Activated CD4-positive, alpha-beta T cell treated with anti-CD3 and anti-CD28 coated beads, Interleukin-2, amount 10 ng/mL, durations not matched to agents 24 days and 14 days (primary cell): Measurements from ENCODE around the gene SCNN1B. TPM values are rescaled to one million over a fixed set of nuclear protein-coding genes. Genes with fewer than 3 reads are reported as not detected.
"Not testable (repeated sequence)": the region's sequence is repeated elsewhere in the genome, so short reads cannot be mapped to it uniquely, and the experiment has no call there.

Experiments used
- DNase-seq: peaks from one replicate; pipeline ENCODE4 v3.0.0; 2022
- H3K27ac Mint-ChIP-seq: one replicate; pipeline ENCODE4 v1.8.0; 2022; ENCODE audit warnings: mild to moderate bottlenecking, mixed read lengths
- H3K27me3 Mint-ChIP-seq: one replicate; pipeline ENCODE4 v1.8.0; 2022; ENCODE audit warnings: mixed read lengths
- H3K36me3 Mint-ChIP-seq: one replicate; pipeline ENCODE4 v1.8.0; 2022; ENCODE audit warnings: low read depth, mild to moderate bottlenecking, mixed read lengths
- H3K4me1 Mint-ChIP-seq: one replicate; pipeline ENCODE4 v1.8.0; 2021; ENCODE audit warnings: mixed read lengths
- H3K4me3 Mint-ChIP-seq: one replicate; pipeline ENCODE4 v1.8.0; 2022; ENCODE audit warnings: mild to moderate bottlenecking, moderate library complexity, mixed read lengths
- H3K9me3 Mint-ChIP-seq: one replicate; pipeline ENCODE4 v1.8.0; 2021; ENCODE audit warnings: mixed read lengths
- intact Hi-C: fragments of 100-400 bp; cut with micrococcal nuclease; formaldehyde crosslinking; loops from one replicate; pipeline ENCODE4 v1.15.1; 2023
- total RNA-seq: library from RNA; stranded (reverse); gene quantifications from 2 replicates; pipeline ENCODE4 v1.2.3, GENCODE V29; 2022

SCNN1B gene
- total RNA-seq, 1 donor from 2014 or later: not detected

DNA sequence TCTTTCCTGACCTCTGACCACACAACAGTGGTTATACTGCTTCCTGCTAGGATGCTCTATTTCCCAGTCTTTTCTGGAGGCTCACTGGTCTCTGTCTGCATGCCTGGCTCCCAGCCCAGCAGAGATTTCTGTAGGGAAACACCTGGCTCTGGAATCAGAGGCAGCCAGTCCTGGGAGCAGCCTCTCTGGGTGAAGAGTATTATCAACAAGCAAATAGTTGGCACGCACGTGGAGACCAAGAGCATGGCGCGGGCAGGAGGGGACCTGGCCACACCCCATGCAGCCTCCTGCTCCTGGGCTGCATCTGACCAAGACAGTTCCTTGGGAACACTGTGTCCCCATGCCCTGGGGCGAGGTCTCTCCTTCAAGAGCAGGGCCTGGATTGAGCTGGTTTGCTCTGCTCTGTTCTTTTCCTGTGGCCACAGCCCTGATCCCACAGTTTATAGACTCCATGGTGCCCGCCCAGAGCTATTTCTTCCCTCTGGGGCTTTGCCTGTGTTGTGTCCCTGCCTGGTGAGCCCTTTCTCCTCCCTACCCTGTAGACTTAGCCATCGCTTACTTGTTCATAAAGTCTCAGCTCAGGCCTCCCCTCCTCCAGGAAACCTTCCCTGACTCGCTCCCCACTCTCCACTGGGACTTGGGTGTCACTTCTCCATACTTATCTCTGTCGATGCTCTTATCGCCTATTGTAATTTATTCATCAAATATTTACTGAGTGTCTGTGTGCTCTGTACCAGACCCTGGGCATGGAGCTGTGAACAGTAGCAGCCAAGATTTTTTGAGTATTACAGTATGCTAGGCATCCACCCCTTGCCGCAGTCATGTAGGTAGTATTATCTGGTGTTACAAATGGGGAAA, 60.6 kb downstream of the SCNN1B start:
- Mint-ChIP-seq H3K4me1 (peaks cover 4% of the 10 kb centered on the region), H3K27ac (no peak overlapping the region), H3K4me3 (no peak overlapping the region), H3K36me3 (no peaks in the 10 kb centered on the region), H3K27me3 (no peaks in the 10 kb centered on the region), H3K9me3 (no peaks in the 10 kb centered on the region)
- DNase-seq: no peak
- intact Hi-C loops: no loop called here

DNA sequence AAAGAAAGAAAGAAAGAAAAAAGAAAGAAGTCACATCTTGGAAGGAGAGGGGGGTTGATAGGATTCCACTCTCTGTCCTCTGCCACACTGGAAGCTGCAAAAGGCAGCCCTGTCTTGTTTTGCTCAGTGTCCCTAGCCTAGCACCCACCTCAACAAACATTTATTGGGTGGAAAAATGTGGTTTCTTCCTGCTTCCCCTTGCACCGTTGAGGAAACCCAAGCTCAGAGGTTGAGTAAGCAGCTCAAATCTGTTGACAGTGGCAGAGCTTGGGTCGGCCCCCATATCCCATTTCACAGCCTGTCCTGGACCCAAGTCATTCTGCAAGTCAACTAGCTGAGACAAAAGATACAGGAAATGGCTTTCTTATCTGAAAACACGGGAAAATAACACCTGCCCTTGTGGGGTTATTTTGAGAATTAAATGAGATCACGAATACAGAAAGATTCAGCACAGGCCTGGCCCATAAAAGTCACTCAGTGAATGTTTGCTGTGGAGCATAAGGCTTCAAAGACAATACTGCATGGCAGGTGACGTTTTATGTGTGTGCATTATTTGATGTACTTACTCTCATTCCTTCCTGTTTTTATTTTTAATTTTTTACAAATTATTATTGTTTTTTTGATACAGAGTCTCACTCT, 63.6 kb downstream of the SCNN1B start:
- no peak overlapping the region for H3K4me3 Mint-ChIP-seq
- intact Hi-C loops: no loop called here
- H3K27ac Mint-ChIP-seq: no peak overlapping the region
- peak; percentile 58 for DNase-seq
- no peaks in the 10 kb centered on the region for H3K27me3 Mint-ChIP-seq
- peaks cover 4% of the 10 kb centered on the region for H3K4me1 Mint-ChIP-seq
- H3K36me3 Mint-ChIP-seq: no peaks in the 10 kb centered on the region
- no peaks in the 10 kb centered on the region for H3K9me3 Mint-ChIP-seq

DNA sequence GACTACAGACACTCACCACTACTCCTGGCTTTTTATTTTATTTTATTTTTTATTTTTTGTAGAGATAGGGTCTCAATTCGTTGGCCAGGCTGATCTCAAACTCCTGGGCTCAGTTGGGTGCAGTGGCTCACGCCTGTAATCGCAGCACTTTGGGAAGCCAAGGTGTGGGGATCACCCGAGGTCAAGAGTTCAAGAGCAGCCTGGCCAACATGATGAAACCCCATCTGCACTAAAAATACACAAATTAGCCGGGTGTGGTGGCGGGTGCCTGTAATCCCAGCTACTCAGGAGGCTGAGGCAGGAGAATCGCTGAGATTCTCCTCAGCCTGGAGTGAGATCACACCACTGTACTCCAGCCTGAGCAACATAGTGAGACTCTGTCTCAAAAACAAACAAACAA, 64.2 kb downstream of the SCNN1B start:
- H3K27ac Mint-ChIP-seq, H3K4me1 Mint-ChIP-seq, H3K4me3 Mint-ChIP-seq, H3K9me3 Mint-ChIP-seq, H3K27me3 Mint-ChIP-seq, DNase-seq, intact Hi-C loops, H3K36me3 Mint-ChIP-seq: not testable (repeated sequence)

DNA sequence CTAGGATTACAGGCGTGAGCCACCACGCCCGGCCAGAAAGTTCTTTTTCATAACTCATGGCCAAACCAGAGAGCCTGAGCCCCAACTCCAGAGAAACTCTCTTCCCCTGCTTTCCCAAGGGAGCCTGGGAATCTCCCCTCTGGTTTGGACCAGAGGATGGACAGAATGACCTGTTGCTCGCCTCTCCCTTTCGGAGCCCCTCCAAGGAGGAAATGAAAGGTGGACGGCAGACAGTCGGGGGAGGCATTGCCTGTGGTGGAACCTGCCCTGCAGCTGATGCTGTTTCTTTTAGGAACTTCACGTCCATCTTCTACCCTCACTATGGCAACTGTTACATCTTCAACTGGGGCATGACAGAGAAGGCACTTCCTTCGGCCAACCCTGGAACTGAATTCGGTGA, 65.5 kb downstream of the SCNN1B start:
- no peaks in the 10 kb centered on the region for H3K27me3 Mint-ChIP-seq
- intact Hi-C loops: no loop called here
- no peaks in the 10 kb centered on the region for H3K9me3 Mint-ChIP-seq
- no peak for DNase-seq
- H3K4me3 Mint-ChIP-seq: no peak overlapping the region
- H3K4me1 Mint-ChIP-seq: peaks cover 4% of the 10 kb centered on the region
- no peaks in the 10 kb centered on the region for H3K36me3 Mint-ChIP-seq
- H3K27ac Mint-ChIP-seq: no peak overlapping the region

DNA sequence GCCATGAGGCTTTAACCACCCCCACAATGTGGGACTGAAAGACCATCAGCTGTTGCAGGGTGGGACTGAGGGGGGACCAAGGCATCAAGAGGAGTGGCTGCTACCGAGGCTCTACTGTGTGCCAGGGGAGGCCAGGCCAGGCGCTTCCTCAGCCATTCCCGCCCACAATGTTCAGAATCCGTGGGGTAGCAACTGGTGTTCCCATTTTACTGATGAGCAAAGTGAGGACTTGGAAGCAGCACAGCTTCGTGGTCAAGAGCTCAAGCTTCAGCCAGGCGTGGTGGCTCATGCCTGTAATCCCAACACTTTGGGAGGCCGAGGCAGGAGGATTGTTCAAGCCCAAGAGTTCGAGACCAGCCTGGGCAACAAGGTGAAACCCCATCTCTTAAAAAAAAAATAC, 65.9 kb downstream of the SCNN1B start:
- intact Hi-C loops: no loop called here
- Mint-ChIP-seq H3K9me3 (no peaks in the 10 kb centered on the region), H3K27me3 (no peaks in the 10 kb centered on the region), H3K36me3 (no peaks in the 10 kb centered on the region), H3K4me3 (no peak overlapping the region), H3K27ac (no peak overlapping the region), H3K4me1 (peaks cover 4% of the 10 kb centered on the region)
- no peak for DNase-seq

DNA sequence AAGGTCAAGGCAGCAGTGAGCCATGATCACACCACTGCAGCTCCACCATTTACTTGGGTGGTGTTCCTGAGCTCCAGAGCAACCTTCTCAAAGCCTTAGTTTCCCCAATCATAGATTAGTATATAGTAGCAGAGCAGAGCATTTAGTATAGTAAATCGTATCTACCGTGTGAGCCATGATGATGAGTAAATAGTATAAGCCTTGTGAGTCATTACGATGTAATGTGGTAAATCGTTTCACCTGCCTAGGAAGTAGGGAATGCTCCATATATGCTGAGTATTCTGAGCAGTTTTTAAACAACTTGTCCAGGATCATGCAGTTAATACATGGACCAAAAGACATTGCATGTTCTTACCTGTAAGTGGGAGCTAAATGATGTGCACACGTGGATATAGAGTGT, 66.4 kb downstream of the SCNN1B start:
- no peak overlapping the region for H3K4me3 Mint-ChIP-seq
- intact Hi-C loops: no loop called here

DNA sequence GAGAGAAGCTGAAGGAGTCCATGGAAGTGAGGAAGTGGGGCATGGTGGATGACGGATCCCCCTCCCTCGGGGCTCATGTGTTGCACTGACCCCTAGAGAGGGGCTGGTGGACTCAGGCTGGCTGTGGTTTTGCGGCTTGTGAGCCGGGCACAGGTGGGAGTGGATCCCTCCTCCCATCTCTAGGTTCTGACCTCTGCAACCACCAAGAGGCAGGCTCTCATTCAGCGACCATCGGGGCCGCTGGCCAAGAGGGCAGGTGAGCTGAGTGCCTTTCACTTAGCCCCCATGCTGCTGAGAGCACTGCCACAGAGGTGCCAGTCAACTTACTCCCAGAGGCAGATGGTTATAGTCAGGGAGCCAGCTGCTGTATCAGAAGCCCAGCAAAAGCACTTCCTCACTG, 67.3 kb downstream of the SCNN1B start:
- Mint-ChIP-seq H3K36me3 (no peaks in the 10 kb centered on the region), H3K27me3 (no peaks in the 10 kb centered on the region), H3K4me1 (peaks cover 4% of the 10 kb centered on the region), H3K4me3 (no peak overlapping the region), H3K27ac (no peak overlapping the region), H3K9me3 (no peaks in the 10 kb centered on the region)
- DNase-seq: no peak
- intact Hi-C loops: no loop called here

More for the DNA sequence above, 66.4 kb downstream of the SCNN1B start:
- Mint-ChIP-seq H3K36me3 (no peaks in the 10 kb centered on the region), H3K9me3 (no peaks in the 10 kb centered on the region), H3K27me3 (no peaks in the 10 kb centered on the region), H3K4me1 (peaks cover 4% of the 10 kb centered on the region), H3K27ac (no peak overlapping the region)
- no peak for DNase-seq

DNA sequence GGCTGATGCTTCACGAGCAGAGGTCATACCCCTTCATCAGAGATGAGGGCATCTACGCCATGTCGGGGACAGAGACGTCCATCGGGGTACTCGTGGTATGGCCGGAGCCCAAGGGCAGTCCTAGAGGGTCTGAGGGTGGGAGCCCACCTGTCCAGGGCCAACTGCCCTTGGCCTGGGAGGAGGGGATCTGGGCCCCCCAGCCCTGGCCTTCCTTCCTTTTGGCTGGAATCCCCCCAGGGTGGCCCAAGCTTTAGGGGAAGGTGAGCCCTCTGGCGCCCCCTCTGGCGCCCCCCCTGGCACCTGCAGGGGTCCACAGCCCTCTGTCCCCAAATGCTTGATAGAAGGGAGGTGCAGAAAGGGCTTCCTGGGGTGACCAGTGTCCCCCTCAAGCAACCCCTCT, 69.3 kb downstream of the SCNN1B start:
- H3K27ac Mint-ChIP-seq: no peak overlapping the region
- no peaks in the 10 kb centered on the region for H3K36me3 Mint-ChIP-seq
- H3K4me3 Mint-ChIP-seq: no peak overlapping the region
- intact Hi-C loops: no loop called here
- no peaks in the 10 kb centered on the region for H3K4me1 Mint-ChIP-seq
- H3K27me3 Mint-ChIP-seq: no peaks in the 10 kb centered on the region
- H3K9me3 Mint-ChIP-seq: no peaks in the 10 kb centered on the region
- no peak for DNase-seq

DNA sequence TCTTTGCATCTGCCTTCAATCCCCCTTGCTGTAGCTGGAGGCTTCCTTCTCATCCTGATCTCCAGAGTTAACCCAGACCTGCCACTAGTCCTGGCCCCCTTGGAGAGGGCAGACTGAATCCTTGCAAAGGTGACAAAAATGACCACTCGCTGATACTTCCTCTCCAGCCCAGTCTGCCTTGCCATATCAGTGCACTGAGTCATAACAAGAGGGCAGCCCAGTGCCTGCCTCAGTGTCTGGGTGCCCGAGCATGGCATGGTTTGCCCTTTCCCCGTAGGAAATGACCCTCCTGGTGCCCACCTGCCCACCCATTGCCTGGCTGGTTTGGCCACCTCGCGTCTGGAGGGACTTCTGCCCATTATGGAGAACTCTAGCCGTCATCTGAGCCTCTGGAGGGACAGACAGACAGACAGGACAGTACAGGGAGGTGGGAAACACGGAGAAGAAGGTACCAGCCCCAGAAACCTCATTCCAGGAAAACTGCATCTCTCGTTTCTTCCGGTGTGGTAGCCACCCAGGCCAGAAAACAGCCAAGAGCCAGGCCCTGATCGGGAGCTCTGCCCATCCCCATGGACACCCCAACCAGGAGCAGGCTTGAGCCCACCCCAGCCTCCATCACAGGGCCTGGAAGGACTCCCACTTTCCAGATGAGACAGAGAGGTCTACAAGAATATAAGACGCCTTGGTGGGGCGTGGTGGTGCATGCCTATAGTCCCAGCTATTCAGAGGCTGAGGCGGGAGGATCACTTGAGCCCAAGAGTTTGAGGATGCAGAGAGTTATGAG, 71.5 kb downstream of the SCNN1B start:
- no peaks in the 10 kb centered on the region for H3K27me3 Mint-ChIP-seq
- H3K4me1 Mint-ChIP-seq: no peaks in the 10 kb centered on the region
- no peaks in the 10 kb centered on the region for H3K9me3 Mint-ChIP-seq
- H3K27ac Mint-ChIP-seq: no peak overlapping the region
- intact Hi-C loops: no loop called here
- no peak for DNase-seq
- H3K36me3 Mint-ChIP-seq: no peaks in the 10 kb centered on the region
- H3K4me3 Mint-ChIP-seq: no peak overlapping the region

DNA sequence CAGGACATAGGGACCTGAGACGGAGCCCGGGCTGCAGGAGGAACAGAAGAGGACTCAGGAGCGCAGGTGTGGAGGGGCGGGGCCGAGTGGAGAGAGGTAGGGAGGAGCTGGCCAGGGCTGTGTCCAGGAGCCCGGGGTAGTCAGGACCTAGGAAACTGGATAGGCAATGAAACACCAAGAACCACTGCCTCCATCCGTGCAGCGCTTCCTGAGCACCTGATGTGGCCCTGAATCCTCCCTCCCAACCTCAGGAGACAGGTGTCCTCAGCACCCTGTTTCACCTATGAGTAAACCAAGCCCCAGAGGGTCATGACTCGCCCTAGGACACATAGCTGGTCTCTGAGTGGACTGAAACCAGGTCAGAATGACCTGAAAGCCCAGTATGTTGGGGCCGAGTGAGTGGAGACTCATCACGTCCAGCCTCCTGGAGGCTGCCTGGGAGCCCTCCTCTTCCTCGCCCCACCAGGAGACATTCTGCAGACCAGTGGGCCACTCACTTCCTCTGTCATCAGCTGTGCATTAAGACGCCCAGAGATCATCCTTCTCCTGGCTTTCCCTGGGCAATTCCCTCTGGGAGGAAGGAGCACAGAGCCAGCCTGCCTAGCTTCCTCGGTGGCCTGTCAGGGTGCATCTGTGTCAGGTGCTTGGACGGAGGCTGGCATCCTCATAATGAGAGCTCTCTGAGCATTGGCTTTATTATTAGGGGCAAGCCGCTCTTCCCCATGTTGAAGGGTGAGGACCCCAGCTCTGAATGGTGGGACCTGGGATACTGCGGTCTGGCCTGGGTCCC, 72.8 kb downstream of the SCNN1B start:
- Mint-ChIP-seq H3K36me3 (no peaks in the 10 kb centered on the region), H3K4me3 (no peak overlapping the region), H3K27me3 (no peaks in the 10 kb centered on the region), H3K9me3 (no peaks in the 10 kb centered on the region), H3K4me1 (no peaks in the 10 kb centered on the region), H3K27ac (no peak overlapping the region)
- intact Hi-C loops: no loop called here
- no peak for DNase-seq

DNA sequence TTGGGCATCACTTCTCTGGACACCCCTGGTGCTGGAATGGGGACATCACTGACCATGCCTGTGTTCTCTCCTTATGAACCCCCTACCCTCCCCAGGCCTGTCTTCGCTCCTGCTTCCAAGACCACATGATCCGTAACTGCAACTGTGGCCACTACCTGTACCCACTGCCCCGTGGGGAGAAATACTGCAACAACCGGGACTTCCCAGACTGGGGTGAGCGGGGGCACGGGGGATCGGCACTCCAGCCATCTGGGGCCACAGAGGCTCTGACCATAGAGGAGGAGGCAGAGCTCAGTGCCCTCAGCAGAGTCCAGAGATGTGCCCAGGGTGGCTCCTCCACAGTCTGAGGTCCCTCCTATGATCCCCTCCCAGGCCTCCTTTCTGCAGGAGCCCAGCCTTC, 73.5 kb downstream of the SCNN1B start:
- no peak for DNase-seq
- no peaks in the 10 kb centered on the region for H3K27me3 Mint-ChIP-seq
- H3K9me3 Mint-ChIP-seq: no peaks in the 10 kb centered on the region
- no peaks in the 10 kb centered on the region for H3K36me3 Mint-ChIP-seq
- no peaks in the 10 kb centered on the region for H3K4me1 Mint-ChIP-seq
- H3K27ac Mint-ChIP-seq: no peak overlapping the region
- intact Hi-C loops: no loop called here
- no peak overlapping the region for H3K4me3 Mint-ChIP-seq

DNA sequence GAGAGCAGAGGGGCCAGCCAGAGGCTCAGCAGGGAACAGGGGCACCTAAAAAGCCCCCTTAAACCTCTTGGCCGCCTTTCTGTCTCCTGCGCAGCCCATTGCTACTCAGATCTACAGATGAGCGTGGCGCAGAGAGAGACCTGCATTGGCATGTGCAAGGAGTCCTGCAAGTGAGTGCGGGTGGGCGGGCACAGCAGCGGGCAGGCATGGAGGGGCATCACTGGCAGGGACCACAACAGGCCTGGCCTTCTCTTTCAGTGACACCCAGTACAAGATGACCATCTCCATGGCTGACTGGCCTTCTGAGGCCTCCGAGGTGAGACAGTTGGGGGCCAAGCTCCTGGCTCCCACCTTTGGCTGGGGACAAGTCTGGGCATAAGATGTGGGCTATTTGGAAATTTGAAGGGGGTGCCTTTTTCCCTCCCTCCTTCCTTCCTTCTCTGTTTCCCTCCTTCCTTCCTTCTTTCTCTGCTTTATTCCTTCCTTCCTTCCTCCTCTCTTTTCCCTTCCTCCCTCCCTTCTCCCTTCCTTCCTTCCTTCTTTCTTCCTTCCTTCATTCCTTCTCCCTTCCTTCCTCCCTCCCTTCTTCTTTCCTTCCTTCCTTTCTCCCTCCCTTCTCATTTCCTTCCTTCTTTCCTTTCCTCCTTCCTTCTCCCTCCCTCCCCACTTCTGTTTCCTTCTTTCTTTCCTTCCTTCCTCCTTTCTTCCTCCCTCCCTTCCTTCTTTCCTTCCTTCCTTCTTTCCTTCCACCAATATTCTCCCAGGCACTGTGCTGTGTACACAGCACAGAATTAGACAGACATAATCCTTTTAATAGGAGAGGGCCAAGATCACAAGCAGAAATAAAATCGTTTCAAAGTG, 75.2 kb downstream of the SCNN1B start:
- intact Hi-C loops: no loop called here
- Mint-ChIP-seq H3K27ac (no peak overlapping the region), H3K4me1 (no peaks in the 10 kb centered on the region), H3K27me3 (no peaks in the 10 kb centered on the region), H3K9me3 (no peaks in the 10 kb centered on the region), H3K4me3 (no peak overlapping the region), H3K36me3 (no peaks in the 10 kb centered on the region)
- DNase-seq: no peak

DNA sequence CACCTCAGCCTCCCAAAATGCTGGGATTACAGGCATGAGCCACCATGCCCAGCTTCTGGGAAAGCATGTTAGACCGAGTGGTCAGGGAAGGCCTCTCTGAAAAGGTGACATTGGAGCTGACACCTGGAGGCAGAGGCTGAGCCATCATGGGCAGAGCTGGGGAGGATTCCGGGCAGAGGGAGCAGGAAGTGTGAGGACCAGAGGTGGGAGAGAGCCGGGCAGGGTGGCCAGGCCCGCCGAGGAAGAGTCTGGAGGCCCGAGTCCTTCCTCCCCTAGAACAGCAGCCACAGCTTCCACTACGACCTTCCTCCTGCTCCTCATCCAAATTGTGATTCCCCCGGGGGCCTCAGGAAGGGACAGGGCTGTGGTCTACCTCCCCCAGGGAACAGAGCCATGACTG, 76.2 kb downstream of the SCNN1B start:
- Mint-ChIP-seq H3K27me3 (no peaks in the 10 kb centered on the region), H3K4me1 (no peaks in the 10 kb centered on the region), H3K9me3 (no peaks in the 10 kb centered on the region), H3K36me3 (no peaks in the 10 kb centered on the region), H3K4me3 (no peak overlapping the region), H3K27ac (no peak overlapping the region)
- intact Hi-C loops: no loop called here
- no peak for DNase-seq
